ENCODE measurements around the gene TK2.
"Not testable (repeated sequence)": the region's sequence is repeated elsewhere in the genome, so short reads cannot be mapped to it uniquely, and the experiment has no call there.

Gene TK2

DNA sequence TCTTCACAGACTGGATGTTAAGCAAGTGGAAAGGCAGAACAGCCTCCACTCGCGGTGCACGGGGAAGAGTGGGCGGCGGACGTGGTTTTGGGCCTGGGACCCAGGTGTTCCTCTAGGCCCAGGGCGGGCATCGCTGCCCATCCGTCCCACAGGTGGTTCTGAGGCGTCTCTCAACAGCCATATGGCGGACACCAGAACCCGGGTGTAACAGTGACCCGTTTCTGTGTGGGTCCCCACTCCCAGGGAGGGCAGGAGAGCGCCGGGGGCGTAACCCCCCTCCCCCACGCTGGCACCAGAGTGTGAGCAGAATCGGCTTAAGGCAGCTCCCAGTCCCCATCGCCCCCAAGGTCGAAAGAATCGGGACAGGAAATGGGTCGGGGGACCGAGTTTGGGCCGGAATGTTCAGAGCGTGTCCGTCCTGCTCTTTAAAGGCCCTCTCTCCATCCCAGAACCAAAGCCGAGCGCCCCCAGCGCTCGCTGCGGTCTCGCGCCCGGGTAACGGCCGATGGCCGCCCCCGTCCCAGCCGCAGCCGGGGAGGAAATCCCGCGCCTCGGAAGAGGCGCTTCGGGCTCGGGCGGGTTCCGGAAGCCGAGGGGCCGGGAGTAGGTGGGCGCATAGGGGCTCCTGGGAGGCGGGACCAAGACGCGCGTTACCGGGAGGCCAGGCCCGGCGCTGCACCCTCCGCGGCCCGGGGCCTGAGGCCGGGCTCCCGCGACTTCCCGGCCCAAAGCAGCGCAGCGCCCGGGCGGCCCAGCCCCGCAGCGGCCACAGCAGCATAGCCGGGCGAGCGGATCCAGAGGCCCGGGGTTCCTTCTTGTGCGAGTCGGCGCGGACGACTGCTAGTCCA is at the start of gene TK2:
TSS of gene TK2 (minus strand) at position 839 of the 848 bp plus-strand sequence. CDS start at position 778, 61 bp downstream.
- FAIRE-seq = no peak

DNA sequence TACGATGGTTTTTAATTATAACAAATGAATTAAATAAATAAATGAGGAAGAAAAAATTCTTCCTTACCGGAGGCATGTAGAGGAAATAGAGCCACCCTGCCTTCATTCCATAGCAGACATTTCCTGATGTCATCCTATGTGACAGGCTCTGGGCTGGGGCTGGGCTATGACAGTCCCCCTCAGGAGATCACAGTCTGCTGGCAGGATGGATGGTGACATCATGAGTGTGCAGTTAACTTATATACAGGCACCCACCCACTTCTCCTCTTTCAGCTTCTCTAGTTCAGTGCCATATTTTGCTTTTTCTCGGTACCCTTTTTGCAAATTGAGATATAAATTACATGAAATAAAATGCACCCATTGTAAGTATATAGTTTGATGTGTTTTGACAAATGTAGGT is 48.2 kb upstream of the TK2 start:
- FAIRE-seq = no peak

DNA sequence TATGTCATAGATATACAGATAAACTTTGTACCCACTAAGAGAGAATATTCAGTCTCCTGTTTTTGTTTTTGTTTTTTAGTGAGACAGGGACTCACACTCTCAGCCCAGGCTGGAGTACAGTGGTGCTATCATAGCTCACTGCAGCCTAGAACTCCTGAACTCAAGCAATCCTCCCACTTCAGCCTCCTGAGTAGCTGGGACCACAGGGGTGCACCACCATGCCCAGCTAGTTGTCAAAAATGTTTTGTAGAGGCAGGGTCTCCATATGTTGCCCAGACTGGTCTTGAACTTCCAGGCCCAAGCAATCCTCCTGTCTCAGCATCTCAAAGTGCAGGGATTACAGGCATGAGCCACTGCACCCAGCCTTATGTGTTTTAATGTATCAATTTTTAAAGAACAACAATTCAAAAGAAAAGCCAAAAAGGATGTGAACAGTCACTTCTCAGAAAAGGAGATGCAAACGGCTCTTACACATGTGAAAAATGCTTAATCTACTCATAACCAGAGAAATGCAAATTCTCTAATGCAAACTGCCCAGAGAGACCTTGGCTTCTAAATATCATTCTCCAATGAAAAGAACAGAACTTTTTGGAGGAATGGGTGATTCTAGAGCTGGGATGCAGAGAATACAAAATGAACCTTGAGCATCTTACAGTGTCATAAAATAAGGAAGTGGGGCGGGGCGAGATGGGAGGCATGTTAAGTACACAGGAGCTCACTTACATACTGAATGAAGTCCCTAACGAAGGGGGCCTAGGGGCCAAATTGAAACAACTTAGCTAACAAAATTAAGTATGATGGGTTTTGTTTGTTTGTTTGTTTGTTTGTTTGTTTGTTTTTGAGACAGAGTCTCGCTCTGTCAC is 47.3 kb upstream of the TK2 start:
- FAIRE-seq = no peak

DNA sequence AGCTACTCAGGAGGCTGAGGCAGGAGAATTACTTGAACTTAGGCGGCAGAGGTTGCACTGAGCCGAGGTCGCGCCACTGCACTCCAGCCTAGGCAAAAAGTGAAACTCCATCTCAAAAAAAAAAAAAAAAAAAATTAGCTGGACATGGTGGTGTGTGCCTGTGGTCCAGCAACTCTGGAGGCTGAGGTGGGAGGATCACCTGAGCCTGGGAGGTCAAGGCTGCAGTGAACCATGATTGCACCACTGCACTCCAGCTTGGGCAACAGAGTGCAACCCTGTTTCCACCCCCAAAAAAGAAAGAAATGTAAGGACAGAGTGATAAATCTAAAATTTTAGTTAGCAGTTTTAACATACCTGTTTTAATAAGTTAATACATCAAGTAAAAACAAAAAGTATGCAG is 46.6 kb upstream of the TK2 start:
- FAIRE-seq = not testable (repeated sequence)

DNA sequence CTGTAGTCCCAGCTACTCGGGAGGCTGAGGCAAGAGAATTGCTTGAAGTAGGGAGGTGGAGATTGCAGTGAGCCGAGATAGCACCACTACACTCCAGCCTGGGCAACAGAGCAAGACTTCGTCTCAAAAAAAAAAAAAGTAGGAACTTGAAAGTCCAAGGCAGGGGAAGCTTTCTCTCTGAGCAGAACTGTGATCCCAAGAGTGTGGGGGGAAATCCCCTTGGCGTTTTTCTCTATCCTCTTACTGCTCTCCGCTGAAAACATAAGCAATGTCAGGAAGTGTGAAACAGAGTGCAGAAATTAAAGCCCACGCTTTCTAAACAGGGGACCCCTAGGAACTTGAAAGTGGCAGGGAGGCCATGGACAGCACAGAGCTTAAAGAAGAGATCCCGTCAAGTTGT is 44.8 kb upstream of the TK2 start:
- FAIRE-seq = no peak

DNA sequence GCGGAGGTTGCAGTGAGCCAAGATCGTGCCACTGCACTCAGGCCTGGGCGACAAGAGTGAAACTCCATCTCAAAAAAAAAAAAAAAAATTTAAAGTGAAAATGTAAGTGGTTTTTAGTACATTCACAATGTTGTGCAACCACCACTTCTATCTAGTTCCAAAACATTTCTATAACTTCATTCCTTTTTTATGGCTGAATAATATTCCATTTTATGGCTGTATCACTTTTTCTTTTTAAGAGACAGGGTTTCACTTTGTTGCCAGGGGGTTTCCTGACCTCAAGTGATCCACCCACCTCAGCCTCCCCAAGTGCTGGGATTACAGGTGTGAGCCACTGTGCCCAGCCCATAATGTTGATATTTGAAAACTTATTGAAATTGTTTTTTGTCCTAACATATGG is 42.9 kb upstream of the TK2 start:
- FAIRE-seq = no peak

DNA sequence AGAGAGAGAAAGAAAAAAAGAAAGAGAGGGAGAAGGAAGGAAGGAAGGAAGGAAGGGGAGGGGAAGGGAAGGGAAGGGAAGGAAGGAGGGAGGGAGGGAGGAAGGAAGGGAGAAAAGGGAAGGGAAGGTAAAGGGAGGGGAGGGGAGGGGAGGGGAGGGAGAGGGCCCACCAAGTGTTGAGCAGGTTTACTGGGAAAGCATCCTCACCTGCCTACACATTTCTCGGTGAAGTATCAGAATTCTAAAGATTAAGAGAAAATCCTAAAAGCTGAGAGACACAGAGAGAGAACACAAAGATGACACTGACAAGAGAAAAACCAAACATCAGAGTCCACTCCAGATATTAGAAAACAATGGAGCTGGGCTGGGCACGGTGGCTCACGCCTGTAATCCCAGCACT is 42.3 kb upstream of the TK2 start:
- no peak for FAIRE-seq

DNA sequence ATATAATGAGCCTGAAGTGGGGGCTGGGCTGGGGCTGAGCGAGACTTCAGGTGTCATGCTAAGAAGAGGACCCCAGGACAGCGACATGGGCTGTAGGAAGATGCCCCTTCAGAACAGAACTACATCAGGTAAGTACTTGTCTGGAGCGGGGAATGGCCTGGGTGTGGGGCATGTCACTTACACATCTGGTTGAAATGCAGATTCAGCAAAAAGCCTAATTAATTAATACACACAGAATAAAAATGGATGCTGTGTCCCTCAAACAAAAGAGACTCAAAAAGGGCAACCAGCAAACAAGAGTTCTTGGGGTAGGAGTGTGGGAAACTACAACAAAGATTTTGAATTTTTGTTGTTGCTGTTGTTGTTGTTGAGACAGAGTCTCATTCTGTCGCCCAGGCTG is 41.1 kb upstream of the TK2 start:
- FAIRE-seq = no peak

DNA sequence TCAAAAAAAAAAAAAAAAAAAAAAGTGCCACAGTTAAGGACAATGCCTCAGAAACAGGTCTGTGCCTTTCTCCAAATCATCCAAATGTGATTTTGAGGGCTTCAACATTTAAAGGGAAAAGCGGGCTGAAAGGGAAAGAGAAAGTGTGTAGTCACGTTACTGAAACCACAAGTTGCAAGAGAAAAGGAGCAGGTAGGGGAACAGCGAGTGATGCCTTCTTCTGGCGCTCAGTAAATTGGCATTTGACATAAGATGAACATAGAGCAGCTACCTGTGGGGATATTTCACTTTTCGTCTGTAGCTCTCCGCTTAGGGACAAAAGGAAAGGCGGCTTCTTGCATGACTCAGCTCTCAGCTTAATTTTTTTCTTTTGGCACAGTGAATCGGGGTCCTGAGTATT is 40.4 kb upstream of the TK2 start:
- FAIRE-seq = no peak

DNA sequence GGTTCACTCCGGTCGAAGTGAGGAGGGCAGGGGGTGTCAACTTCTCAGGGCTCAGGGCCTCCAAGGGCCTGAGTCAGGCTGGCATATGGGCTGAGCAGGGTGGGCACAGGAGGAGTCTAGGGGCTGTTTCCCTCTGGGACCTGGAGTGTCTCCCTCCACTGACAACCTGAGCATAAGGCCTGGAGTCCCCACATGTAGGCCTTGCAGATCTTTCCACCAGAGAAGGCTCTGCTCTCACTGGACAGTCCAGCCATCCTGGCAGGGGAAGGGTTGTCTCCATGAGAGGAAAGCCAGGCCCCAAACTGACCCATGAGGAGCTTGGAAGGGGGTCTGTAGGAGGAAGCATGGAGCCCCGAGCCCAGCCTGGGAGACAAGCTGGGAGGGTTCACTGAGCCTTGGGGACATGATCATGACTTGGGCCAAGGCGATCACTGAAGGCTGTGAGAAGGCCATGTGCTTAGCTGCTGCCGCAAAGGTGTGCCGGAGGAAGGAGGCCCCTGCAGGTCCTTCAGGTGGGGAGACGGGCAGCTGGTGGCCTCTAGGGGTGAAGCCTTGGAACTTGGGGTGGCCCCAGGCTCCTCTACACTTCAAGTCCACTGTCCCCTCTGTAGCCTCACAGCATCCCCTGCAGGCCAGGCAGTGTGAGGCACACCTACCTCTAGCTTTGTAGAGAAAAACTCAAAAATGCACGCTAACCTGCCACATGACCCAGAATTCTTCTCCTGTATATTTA is 39.2 kb upstream of the TK2 start:
- no peak for FAIRE-seq

DNA sequence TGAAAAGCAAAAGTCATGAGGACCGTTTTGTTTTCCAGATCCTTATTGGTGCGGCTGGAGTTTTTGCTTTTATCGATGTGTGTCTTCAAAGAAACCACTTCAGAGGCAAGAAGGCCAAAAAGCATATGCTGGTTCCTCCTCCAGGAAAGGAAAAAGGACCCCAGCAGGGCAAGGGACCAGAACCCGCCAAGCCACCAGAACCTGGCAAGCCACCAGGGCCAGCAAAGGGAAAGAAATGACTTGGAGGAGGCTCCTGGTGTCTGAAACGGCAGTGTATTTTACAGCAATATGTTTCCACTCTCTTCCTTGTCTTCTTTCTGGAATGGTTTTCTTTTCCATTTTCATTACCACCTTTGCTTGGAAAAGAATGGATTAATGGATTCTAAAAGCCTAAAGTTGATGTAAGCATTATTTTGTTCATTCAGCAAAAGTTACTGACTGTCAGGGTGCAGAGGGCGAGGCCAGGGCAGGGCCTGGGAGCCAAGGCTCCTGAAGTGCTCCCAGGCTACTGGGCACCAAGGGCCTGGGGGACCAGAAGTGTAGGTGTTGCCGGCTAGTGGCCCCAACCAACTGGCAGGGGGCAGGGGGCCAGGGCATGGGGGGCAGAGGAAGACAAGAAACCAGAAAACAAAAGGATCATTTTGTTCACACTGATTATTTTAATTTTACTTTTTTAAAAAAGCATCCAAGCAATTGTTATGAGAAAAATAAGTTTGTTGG is 38.1 kb upstream of the TK2 start:
- no peak for FAIRE-seq

DNA sequence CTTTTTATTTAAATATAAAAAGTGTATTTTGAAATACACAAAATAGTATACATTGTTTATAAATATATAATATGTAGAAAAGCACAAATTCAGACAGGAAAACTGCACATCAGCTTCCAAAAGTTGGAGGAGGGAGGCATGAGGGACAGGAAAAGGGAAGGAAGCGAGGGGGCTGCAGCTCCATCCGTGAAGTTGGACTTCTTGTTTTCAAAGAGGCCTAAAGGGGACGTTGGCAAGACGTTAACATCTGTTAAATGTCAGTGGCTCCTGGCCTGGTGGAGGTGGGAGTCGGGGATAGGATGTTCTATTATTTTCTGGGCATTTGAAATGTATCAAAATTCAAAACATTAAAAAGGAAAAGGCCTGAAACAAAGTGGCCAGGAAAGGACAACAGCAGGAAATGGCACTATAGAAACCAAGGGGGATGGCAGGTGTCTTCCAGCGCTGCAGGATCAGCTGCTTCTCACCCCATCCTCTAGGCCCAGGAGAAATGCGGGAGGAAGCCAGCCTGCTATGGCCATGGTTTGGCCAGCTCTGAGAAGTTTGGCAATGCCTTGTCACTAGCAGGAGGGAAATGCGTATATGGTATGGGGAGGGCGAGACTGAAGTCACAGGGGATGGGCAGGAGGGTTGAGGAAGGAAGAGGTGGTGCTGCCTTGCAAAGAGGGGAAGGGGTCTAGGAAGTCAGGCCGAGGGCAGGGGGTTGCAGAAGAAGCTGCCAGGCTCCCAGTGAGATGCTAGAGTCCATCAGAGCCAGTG is 35.7 kb upstream of the TK2 start:
- FAIRE-seq = no peak

DNA sequence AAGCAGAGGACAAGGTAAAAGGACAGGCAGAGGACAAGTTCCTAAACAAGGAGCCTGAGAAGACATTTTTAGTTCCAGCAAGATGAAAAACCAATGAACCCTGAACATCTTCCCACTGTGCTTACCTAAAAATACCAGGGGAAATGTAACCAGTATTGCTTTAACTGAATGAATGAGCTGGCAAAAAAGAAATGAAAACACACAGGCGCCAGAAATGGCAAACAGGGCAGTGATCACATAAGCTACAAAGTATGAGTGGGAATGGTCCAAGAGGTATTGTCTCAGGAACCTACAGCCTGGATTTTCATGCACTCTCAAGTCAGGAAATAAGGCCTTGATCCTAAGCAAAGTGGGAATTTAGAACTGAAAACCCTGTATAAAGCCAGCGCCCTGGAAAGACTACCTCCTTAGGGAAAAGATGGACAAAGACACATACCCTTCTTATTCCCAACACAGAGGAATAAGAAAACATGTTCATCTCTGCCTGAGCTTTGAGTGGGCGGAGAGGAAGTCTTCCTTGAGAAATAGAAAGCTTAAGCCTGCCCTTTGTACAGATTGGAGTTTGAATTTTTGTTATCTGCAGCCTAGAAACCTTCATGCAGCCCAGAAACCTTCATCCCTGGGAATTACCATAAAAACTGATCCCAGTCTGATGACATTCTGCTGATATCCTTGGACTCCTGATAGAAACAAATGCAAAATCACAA is 31.5 kb upstream of the TK2 start:
- FAIRE-seq = no peak

DNA sequence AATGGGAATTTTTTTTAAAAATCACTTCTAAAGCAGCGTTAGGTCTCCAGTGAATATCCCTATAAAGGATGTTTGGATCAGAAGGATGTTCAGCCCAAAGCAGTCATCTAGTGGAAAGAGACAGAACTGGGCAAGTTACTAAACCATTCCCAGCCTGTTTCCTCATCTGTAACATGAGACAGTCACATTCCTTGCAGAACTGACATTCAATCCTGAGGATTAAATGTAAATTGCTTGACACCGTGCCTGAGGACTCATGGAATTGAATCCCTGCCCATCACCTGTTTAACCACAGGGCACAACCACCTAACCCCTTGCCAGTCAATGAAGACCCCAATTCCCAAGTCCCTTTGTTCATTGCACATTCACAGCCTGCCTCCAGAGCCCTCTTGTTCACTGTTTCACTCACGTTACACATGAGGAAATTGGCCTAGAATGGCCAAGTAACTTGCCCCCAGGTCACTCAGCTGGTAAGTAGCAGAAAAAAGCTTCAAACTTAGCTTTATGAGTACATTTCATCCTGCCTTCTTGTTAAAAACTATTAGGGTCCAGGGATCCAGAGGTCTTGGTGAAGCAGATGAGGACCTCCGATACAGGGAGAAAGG is 30.8 kb upstream of the TK2 start:
- no peak for FAIRE-seq

DNA sequence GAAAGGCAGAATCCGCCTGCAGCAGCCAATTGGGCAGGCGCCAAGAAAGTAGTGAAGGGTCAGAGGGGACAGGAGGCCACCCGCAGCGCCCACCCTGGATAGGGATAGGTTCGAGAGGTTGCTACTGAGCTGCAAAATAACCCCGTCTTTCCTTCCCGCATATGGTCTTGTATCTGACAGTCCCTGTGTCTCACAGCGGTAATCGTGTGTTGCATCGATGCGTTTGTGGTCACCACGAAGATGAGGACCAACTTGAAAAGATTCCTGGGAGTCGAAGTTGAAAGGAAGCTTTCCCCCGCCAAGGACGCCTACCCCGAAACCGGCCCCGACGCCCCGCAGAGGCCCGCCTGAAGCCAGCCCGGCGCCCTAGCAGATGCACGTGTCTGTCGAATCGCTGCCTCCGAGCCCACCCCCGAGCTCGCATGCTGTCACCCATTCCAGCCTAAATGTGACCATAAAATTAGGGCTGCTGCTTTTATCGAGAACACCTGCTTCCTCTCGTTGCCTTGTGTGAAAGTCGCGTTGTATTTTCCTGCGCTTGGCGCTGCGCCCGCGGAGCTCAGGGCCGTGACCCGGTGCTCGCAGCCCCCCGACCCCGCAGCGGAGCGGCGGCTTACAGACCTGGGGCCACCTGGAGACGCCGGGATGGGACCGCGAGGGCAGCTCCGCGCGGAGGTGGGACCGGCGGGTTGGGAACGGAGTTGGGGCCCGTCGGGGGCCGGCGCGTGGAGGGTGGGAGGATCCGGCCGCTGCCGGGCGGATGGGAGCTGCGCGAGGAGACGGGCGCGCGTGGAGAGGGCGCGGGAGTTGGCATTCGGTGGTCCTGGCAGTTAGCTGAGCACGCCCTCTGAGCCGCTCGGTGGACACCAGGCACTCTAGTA is 29.0 kb upstream of the TK2 start, which contains the start of gene CMTM2:
TSS of gene CMTM2 (plus strand) at position 813 of the 881 bp plus-strand sequence. CDS start 145 bp downstream, outside the sequence.
- FAIRE-seq = no peak

DNA sequence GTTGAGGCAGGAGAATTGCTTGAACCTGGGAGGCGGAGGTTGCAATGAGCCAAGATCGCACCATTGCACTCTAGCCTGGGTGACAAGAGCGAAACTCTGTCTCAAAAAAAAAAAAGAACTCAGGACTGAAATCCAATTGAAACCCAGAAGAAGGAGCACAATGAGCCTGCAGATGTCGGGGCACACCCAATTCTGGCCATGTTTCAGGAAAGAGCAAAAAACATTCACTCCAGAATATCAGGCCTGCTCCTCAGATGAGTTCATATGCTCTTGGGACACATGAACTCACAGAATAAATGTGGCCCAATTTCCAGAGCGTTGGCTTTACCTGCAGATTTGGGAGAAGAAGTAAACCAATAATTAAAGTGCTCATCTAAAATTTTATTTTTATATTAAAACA is 26.4 kb upstream of the TK2 start:
- no peak for FAIRE-seq

DNA sequence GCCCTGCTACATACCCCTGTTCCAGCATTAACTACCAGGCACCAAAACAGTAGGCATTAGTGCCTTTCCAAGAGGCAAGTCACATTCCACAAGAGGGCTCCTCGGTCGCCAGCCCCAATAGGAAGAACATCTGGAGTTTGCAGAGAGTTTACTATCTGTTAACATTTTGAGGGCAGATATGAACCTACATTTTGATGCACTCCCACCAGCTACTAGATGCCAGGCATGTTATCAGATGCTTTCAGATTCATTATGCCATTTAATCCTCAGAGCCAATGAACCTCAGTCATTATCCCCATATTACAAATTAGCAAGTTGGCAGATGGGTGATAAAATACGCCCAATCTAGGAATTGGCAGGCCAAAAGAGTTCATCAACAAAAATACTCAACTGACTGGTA is 25.1 kb upstream of the TK2 start:
- FAIRE-seq = no peak

DNA sequence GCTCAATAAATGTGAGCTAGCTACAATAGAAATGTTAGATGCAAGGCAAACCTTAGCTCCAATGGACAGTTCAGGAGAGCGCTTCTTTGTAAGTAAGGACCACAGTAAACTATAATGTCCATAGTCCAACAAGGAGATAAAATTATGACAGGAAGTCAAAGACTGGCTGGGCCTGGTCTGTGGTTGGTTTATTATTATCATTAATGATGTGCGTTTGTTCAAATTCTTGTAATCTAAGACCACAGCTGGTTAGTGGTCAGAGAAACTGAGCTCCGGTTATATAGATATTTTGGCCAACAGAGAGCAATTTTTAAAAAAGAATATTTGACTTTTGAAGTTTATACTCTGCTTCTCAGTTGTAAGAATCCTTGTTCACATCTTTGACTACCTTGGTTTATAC is 24.6 kb upstream of the TK2 start:
- no peak for FAIRE-seq

DNA sequence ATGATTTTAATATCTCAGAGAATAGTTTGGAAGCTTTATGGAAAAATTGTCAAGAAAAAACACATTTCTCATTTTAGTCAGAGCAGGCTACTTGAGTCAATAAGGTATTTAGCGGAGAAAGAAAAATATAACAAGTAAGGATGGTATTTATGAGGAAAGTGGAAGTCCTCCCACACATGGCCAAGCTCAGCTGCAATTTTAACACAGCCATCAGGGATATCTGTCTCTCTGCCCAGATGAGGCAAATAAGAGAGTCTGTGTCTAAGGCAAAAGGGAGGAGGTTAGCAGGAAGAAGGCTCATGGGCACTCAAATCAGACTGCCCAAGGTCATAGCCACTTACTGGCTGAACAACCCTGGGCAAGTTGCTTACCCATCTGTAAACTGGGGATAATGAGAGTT is 24.2 kb upstream of the TK2 start:
- FAIRE-seq = no peak

DNA sequence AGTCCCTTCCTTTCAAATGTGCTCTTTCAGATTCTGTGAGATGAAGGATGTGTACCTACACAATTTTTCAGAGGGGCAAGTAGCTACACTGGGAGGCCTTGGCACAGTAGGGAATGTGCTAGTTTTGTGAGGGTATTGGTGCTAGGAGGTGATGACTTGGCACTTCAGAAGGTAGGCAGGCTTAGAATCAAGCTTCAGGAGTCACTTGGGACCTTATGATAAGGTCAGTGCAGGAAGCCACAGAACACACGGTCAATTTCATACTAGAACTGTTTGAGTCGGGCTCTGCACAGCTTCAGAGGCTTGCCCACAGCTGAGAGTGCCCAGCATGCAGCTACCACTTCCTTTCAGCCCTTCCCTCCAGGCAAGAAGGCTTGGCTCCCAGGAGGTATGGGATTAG is 22.4 kb upstream of the TK2 start:
- no peak for FAIRE-seq
